Subcutaneous adipose tissue (tissue), 4 donors: ENCODE measurements around the gene THEMIS2. TPM values are rescaled to one million over a fixed set of nuclear protein-coding genes. Genes with fewer than 3 reads are reported as not detected.
A peak's percentile ranks its signal among the peaks of the same experiment; 100 is the strongest.

Experiments used
- CTCF ChIP-seq: fragments of 450-650 bp; IDR thresholded peaks from one replicate; pipeline ENCODE4 v1.5.1; 2016; ENCODE audit warnings: low read depth, mild to moderate bottlenecking, control low read depth, antibody characterized with exemption, moderate library complexity
- small RNA-seq: library from RNA; depleted of rRNA; stranded (forward); fragments of <200 nt; gene quantifications from one replicate; pipeline ENCODE3, GENCODE V24; 2016
- total RNA-seq, 4 donors: library from RNA; depleted of rRNA; stranded (reverse); fragments of >200 nt; gene quantifications; one replicate each; pipeline ENCODE4 v1.1.0, GENCODE V29; 2016

The THEMIS2 gene
- total RNA-seq, 4 donors from 2014 or later, result 35.2 to 122 (median 43.0) TPM

GRCh38 chr1:27931759-27932158, 59.4 kb downstream of the THEMIS2 start:
- TF ChIP-seq CTCF, result no peak

GRCh38 chr1:27934818-27935549, 62.6 kb downstream of the THEMIS2 start, which contains the start of gene SMPDL3B:
Gene SMPDL3B (plus strand): TSS chr1:27935000. CDS start chr1:27935184, 184 bp downstream.
- no peak for TF ChIP-seq CTCF

GRCh38 chr1:27935721-27936120, 63.4 kb downstream of the THEMIS2 start:
- no peak for TF ChIP-seq CTCF

Small RNA genes lying within 50 kb of the gene (small RNA-seq; reads per million reads assigned to genes)
- gene RNU6-1245P (not detected), gene SCARNA1 (11.5 reads per million, percentile 91 among the genes with 10 or more reads in this experiment)

Other genes starting within 250 kb of the THEMIS2 start
- 100 to 1,000 TPM in 1 of 4 donors, 10 to 100 TPM in 3; 22.4 to 179 (median 44.6) TPM for gene FGR, start 237.4 kb upstream of the THEMIS2 start, total RNA-seq
- 100 to 1,000 TPM in 1 of 4 donors, 10 to 100 TPM in 3; 28.4 to 420 (median 77.5) TPM for gene IFI6, start 200.4 kb upstream of the THEMIS2 start, total RNA-seq
- gene FAM76A, start 146.6 kb upstream of the THEMIS2 start, total RNA-seq, result 10 to 100 TPM; 19.4 to 37.9 (median 23.3) TPM
- gene STX12, start 99.3 kb upstream of the THEMIS2 start, total RNA-seq, result 100 to 1,000 TPM in 3 of 4 donors, 10 to 100 TPM in 1; 94.5 to 151 (median 137) TPM
- 10 to 100 TPM; 27.2 to 39.0 (median 29.5) TPM for gene PPP1R8, start 41.8 kb upstream of the THEMIS2 start, total RNA-seq
- gene RPA2, start 42.0 kb downstream of the THEMIS2 start, total RNA-seq, result 10 to 100 TPM; 22.0 to 30.1 (median 24.9) TPM
- gene SMPDL3B, start 62.5 kb downstream of the THEMIS2 start, total RNA-seq, result 1 to 10 TPM in 1 of 4 donors, under 1 TPM in 1, not detected in 2; 0.66 to 1.1 TPM
- 1 to 10 TPM; 1.8 to 4.9 (median 4.6) TPM for gene XKR8, start 87.4 kb downstream of the THEMIS2 start, total RNA-seq
- gene EYA3, start 216.1 kb downstream of the THEMIS2 start, total RNA-seq, result 10 to 100 TPM in 3 of 4 donors, 1 to 10 TPM in 1; 9.6 to 15.5 (median 12.6) TPM